Epithelial cell of esophagus (primary cell): ENCODE results near the gene KIF26A.

Experiments used
- DNase-seq: peaks from one replicate; pipeline ENCODE4 v3.0.0; 2010; ENCODE audit warnings: low read depth
- H3K4me3 ChIP-seq: 2 replicates; pipeline ENCODE4 v1.5.1; 2011; ENCODE audit warnings: mild to moderate bottlenecking, low read length, control low read depth
- TF ChIP-seq, protein P1 (sequence below): IDR thresholded peaks from 2 replicates; pipeline ENCODE4 v1.5.1; 2011; ENCODE audit warnings: low read depth, mild to moderate bottlenecking, low read length, control low read depth, inconsistent platforms; ENCODE audit not compliant: insufficient read depth; ENCODE audit errors: missing control alignments

The KIF26A gene

DNA sequence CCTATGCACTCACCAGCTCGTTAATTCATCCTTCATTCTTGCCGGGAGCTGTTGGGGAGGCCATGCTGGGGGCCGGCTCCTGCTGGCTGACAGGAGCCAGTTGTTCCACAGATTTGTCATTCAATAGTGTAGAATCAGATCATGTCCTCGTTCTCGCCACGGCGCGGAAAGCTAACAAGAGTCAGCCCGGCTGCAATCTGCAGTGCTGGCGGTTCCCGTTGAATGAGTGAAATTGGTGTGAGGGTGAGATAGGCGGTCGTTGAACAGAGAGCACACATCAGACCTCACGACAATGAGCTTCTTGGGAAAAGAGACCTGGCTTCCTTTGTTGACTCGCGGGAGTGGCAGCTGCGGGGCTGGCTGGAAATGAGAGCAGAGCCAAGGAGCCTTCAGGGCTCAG is 57.5 kb downstream of the KIF26A start:
- TF ChIP-seq, protein P1, sequence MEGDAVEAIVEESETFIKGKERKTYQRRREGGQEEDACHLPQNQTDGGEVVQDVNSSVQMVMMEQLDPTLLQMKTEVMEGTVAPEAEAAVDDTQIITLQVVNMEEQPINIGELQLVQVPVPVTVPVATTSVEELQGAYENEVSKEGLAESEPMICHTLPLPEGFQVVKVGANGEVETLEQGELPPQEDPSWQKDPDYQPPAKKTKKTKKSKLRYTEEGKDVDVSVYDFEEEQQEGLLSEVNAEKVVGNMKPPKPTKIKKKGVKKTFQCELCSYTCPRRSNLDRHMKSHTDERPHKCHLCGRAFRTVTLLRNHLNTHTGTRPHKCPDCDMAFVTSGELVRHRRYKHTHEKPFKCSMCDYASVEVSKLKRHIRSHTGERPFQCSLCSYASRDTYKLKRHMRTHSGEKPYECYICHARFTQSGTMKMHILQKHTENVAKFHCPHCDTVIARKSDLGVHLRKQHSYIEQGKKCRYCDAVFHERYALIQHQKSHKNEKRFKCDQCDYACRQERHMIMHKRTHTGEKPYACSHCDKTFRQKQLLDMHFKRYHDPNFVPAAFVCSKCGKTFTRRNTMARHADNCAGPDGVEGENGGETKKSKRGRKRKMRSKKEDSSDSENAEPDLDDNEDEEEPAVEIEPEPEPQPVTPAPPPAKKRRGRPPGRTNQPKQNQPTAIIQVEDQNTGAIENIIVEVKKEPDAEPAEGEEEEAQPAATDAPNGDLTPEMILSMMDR: no peak
- no peak overlapping the region for H3K4me3 ChIP-seq
- DNase-seq: no peak

DNA sequence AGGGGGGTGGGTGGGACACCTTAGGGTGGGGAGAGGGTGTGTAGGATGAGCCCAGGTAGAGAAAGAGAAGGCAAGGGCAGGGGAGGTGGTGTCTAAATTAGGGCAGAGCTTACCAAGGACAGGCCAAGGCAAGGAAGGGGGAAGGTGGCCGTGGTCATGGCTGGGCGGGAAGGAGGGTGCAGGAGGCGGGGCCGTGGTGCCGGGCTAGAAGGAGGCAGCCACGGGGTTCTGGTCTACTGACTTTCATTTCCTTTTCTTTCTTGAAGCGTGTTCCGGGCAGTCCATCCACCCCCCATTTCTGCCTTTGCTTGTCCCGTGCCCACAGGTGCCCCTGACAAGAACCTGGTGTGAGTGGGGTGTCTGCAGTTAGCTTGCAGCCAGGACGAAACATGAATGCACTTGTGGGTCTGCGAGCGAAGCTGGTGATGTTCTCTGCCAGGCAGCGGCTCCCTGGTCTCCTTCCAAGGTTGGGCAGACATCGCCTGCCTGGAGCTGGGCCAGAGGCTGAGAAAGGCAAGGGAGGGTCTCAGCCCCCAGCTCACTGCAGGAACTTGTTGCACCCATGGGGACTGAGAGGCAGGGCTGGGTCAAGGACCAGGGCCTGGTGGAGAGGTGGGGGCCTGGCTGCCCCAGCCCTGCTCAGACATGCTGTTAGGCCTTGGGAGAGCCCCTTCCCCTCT is 58.2 kb downstream of the KIF26A start:
- H3K4me3 ChIP-seq: no peak overlapping the region
- TF ChIP-seq, protein P1: no peak
- DNase-seq: no peak

DNA sequence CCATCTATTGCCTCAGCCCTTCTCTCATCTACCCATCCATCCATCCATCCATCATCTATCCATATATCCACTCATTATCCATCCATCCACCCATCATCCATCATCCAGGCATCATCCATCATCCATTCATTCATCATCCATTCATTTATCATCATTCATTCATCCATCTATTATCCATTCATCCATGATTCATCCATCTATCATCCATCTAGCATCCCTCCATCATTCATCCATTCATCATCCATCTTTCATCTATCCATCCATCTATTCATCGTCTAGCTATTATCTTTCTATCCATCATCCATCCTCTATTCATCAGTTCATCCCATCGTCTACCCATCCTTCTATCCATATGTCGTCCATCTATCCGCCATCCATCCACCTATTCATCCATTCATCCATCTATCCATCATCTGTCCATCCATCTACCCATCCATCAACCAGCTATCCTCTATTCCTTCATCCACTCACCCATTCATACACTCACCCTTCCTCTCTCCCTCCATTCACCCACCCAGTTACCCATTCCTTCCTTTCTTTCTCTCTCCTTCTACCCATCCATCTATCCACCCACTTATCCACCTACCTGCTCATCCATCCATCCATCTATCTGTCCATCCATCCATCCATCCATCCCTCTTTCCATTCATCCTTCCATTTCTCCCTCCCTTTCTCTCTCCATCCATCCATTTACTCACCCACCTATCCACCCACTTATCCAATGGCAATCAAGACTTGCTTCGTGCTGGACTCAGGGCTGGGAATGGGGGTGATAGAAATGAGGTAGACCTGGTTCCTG is 59.3 kb downstream of the KIF26A start:
- no peak overlapping the region for H3K4me3 ChIP-seq
- TF ChIP-seq, protein P1: no peak
- no peak for DNase-seq

DNA sequence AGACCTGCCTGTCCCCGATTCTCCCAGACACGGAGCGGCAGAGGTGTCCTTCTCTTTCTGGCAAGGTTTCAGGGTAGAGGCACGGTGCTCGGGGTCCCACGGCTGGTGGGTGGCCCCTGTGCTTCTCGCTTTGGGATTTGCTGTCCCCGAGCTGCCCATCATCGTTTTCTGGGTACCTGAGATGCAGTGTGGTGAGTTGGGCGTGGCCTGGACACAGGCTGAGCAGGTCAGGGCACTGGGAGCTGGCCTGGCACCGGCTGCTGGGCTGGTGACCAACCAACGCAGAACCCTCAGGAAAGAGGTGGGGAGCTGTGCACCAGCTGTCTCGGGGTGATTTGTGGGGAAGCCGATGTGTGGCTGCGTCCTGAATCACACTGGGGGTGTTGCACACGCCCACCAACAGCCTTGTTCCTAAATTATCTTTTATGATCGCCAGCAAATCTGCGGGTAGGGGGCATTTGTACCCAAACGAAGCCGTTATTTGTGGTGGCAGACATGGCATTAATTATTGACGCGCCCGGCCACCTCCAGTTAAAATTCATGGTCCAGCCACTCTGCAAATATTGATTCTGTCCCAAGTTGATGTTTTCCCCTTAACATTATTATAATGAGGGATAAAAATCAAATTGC is 61.0 kb downstream of the KIF26A start:
- no peak overlapping the region for H3K4me3 ChIP-seq
- TF ChIP-seq, protein P1: no peak
- no peak for DNase-seq

DNA sequence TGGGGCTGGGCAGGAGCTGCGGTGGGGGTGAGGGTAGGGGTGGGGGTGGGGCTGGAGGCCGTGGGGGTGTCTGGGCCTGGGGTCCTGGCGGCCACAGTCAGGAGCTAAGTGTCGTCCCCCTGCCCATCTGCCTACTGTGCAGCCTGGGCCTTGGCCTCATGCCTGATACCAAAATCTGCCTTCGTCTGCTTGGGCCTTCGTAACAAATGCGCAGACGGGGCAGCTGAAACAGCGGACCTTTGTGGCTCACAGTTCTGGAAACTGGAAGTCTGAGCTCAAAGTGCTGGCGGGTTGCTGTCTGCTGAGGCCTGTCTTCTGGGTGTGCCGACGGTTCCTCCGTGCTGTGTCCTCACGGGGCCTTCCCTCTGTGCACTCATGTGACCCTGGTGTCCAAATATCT is 61.7 kb downstream of the KIF26A start:
- no peak overlapping the region for H3K4me3 ChIP-seq
- no peak for DNase-seq
- TF ChIP-seq, protein P1: no peak

DNA sequence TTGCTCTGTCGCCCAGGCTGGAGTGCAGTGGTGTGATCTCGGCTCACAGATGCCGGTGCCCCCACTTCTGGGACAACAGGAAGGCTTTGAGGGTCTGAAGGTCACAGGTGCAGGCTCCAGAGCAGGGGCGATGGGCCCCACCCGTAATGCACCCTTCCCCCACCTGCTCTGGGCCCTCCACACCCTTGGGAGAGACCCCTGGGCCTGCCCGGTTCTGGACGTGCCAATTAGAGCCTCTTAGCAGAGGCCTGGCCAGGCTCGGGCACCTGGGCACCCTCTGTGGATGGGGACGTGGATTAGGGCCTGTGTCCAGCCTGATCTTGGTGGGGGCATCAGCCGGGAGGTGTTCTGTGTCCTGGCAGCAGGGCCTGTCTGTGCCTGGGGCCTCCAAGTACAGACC is 62.2 kb downstream of the KIF26A start:
- no peak overlapping the region for H3K4me3 ChIP-seq
- TF ChIP-seq, protein P1: no peak
- no peak for DNase-seq
